ENCODE results near the gene SFXN2.

DNA sequence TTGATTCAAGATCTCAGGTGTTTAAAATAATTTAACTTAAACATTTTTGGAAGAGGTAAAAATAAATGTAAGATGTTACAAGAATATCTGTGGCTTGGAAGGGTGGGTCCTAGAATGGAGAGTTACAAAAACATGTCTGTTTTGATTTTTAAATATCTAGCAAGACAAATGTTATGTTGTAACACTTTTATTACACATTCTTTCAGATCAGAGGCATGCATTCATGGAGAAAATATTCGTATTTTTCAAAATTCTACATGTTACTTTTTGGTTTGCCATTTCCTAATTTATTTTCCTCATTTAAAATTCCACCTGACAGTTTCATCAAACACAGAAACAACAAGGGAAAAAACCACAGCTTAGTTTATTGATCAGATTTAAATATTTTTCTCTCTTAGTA lies 39.3 kb downstream of the SFXN2 start:
- TF ChIP-seq POLR2A (IDR thresholded peaks at IDR 0.05) (no peak), EP300 (IDR thresholded peaks at IDR 0.05) (no peak)
- TF ChIP-seq, protein P1, sequence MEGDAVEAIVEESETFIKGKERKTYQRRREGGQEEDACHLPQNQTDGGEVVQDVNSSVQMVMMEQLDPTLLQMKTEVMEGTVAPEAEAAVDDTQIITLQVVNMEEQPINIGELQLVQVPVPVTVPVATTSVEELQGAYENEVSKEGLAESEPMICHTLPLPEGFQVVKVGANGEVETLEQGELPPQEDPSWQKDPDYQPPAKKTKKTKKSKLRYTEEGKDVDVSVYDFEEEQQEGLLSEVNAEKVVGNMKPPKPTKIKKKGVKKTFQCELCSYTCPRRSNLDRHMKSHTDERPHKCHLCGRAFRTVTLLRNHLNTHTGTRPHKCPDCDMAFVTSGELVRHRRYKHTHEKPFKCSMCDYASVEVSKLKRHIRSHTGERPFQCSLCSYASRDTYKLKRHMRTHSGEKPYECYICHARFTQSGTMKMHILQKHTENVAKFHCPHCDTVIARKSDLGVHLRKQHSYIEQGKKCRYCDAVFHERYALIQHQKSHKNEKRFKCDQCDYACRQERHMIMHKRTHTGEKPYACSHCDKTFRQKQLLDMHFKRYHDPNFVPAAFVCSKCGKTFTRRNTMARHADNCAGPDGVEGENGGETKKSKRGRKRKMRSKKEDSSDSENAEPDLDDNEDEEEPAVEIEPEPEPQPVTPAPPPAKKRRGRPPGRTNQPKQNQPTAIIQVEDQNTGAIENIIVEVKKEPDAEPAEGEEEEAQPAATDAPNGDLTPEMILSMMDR (IDR thresholded peaks at IDR 0.05), result no peak

Measured in ovary (tissue), 3 donors.